Measurements from ENCODE around the gene CHST5.

DNA sequence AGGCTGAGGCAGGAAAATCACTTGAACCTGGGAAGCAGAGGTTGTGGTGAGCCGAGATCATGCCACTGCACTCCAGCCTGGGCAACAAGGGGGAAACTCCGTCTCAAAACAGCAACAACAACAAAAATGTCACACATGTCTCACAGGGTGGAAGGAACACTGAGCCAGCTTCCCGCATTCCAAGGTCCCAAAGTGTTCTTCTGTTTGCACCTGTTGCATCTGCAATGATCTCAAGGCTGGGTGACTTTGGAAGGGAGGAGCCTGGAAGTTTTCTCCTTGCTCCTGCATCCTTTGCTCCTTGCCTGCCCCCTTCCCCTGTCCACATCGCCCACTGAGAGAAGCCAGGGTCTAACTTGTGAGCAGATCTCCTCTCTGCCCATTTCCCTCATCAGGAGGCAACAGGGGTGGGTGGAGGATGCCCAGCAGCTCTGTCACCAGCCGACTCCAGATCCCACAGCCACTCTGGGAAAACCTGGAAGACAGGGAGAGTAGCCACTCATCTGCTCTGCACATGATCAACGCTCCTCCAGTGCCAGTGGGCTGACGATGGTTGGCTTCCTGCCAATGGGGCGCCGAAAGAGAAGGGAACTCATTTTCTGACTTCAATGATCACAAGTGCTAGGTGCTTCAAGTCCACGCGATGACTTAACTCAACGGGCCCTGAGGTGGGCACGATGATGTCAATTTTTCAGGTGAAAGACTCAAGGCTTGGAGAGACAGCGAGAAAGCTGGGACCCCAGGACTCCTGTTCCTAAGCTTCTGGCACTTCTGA lies 53.3 kb downstream of the CHST5 start:
- TF ChIP-seq, protein P1, sequence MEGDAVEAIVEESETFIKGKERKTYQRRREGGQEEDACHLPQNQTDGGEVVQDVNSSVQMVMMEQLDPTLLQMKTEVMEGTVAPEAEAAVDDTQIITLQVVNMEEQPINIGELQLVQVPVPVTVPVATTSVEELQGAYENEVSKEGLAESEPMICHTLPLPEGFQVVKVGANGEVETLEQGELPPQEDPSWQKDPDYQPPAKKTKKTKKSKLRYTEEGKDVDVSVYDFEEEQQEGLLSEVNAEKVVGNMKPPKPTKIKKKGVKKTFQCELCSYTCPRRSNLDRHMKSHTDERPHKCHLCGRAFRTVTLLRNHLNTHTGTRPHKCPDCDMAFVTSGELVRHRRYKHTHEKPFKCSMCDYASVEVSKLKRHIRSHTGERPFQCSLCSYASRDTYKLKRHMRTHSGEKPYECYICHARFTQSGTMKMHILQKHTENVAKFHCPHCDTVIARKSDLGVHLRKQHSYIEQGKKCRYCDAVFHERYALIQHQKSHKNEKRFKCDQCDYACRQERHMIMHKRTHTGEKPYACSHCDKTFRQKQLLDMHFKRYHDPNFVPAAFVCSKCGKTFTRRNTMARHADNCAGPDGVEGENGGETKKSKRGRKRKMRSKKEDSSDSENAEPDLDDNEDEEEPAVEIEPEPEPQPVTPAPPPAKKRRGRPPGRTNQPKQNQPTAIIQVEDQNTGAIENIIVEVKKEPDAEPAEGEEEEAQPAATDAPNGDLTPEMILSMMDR (conservative IDR thresholded peaks at IDR 0.05): no peak
- TF ChIP-seq EZH2 (IDR thresholded peaks at IDR 0.05; ENCODE audit: low read depth): no peak
